GM19324 (cell line): ENCODE results near the gene WNT6.

Experiments
- ATAC-seq: cut with Tn5 transposase; IDR thresholded peaks from one replicate; pipeline ENCODE4 v1.9.1; 2021; ENCODE audit warnings: mild to moderate bottlenecking, moderate library complexity; ENCODE audit not compliant: unreplicated experiment, low FRiP score

Gene WNT6

GRCh38 chr2:218889937-218890336, 30.3 kb downstream of the WNT6 start:
- ATAC-seq: no peak

GRCh38 chr2:218890369-218890768, 30.8 kb downstream of the WNT6 start:
- ATAC-seq: no peak

- no peak for ATAC-seq
Observed at GRCh38 chr2:218891275-218892135, 31.9 kb downstream of the WNT6 start.

- ATAC-seq: peak; percentile 55
Observed at GRCh38 chr2:218892693-218893348, 33.2 kb downstream of the WNT6 start.

GRCh38 chr2:218893349-218894150, 33.9 kb downstream of the WNT6 start:
- ATAC-seq: no peak

GRCh38 chr2:218894151-218894879, 34.7 kb downstream of the WNT6 start:
- no peak for ATAC-seq

GRCh38 chr2:218894880-218895157, 35.2 kb downstream of the WNT6 start:
- no peak for ATAC-seq

GRCh38 chr2:218895326-218895725, 35.7 kb downstream of the WNT6 start:
- ATAC-seq: no peak

- peak; percentile 9 for ATAC-seq
Observed at GRCh38 chr2:218895759-218896500, 36.3 kb downstream of the WNT6 start.

- ATAC-seq: peak; percentile 49
Observed at GRCh38 chr2:218896501-218897393, 37.1 kb downstream of the WNT6 start.

- ATAC-seq: no peak
Observed at GRCh38 chr2:218897394-218898108, 37.9 kb downstream of the WNT6 start.

GRCh38 chr2:218898109-218898878, 38.7 kb downstream of the WNT6 start:
- peak; percentile 41 for ATAC-seq

- ATAC-seq: no peak
Observed at GRCh38 chr2:218899147-218899546, 39.5 kb downstream of the WNT6 start.

- no peak for ATAC-seq
Observed at GRCh38 chr2:218902427-218902826, 42.8 kb downstream of the WNT6 start.

- ATAC-seq: no peak
Observed at GRCh38 chr2:218904176-218904575, 44.6 kb downstream of the WNT6 start.

GRCh38 chr2:218908721-218909619, 49.4 kb downstream of the WNT6 start:
- peak; percentile 86 for ATAC-seq

- no peak for ATAC-seq
Observed at GRCh38 chr2:218910741-218911140, 51.1 kb downstream of the WNT6 start.
